T-helper 17 cell (primary cell): Measurements from ENCODE around the gene VAC14. TPM values are rescaled to one million over a fixed set of nuclear protein-coding genes. Genes with fewer than 3 reads are reported as not detected.

ENCODE experiments used
- ATAC-seq: fragments of 150-1000 bp; cut with Tn5 transposase; 2 replicates; pipeline ENCODE4 v1.10.0; 2021; ENCODE audit warnings: mild to moderate bottlenecking, moderate library complexity
- DNase-seq, 3 donors: peaks; one replicate each; pipeline versions ENCODE4 v3.0.0 to v3.0.0-alpha.2; 2020 to 2021
- H3K9me3 ChIP-seq: one replicate; pipeline ENCODE4 v1.7.0; 2013; ENCODE audit warnings: low read length, mild to moderate bottlenecking; ENCODE audit not compliant: control insufficient read depth, poor library complexity, severe bottlenecking
- H3K27ac Mint-ChIP-seq: one replicate; pipeline ENCODE4 v1.8.0; 2022; ENCODE audit warnings: mild to moderate bottlenecking, moderate library complexity, mixed read lengths
- H3K27me3 Mint-ChIP-seq: one replicate; pipeline ENCODE4 v1.8.0; 2022; ENCODE audit warnings: mixed read lengths
- H3K36me3 Mint-ChIP-seq: one replicate; pipeline ENCODE4 v1.8.0; 2022; ENCODE audit warnings: low read depth, mixed read lengths
- H3K4me1 Mint-ChIP-seq: one replicate; pipeline ENCODE4 v1.8.0; 2022; ENCODE audit warnings: mild to moderate bottlenecking, mixed read lengths
- H3K4me3 Mint-ChIP-seq: one replicate; pipeline ENCODE4 v1.8.0; 2022; ENCODE audit warnings: mild to moderate bottlenecking, moderate library complexity, mixed read lengths
- total RNA-seq, 4 donors: library from RNA in 2 of 4; stranded (reverse) in 2 of 4; gene quantifications; one replicate each; pipeline ENCODE4 v1.2.3 and lab custom pipeline; 2022 to 2026

Gene VAC14
- total RNA-seq, 2 donors from 2014 or later: 36.7 to 38.4 TPM

- H3K4me1 Mint-ChIP-seq: peaks cover 3% of the 10 kb centered on the region
- ATAC-seq (no peak), DNase-seq (no peak)
- no peak overlapping the region for H3K27ac Mint-ChIP-seq
- peak overlapping the region; percentile 78 for H3K4me3 Mint-ChIP-seq
- H3K27me3 Mint-ChIP-seq: peaks cover 12% of the 10 kb centered on the region
- H3K36me3 Mint-ChIP-seq: no peaks in the 10 kb centered on the region
- H3K9me3 ChIP-seq: no peaks in the 10 kb centered on the region
Observed at GRCh38 chr16:70687671-70688245, 113.2 kb downstream of the VAC14 start.

DNA sequence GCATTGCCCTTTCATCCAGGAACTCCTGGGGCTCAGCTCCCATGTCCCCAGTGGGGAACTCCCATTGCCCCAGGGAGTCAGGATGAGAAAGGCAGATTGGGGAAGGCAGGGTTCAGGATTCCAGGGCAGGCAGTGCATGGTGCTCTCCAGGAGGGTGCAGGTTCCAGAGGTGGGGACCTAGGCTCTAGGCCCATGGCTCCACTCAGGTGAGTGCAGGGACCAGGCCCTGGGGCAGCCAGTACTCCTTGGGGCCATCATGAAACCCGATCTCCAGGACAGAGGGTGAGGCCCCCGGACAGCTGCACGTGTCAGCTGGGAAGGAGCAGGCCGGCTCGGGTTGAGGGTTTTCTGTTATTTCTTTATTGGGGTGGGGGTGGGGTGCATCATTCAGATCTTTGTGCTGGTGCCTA is 113.9 kb downstream of the VAC14 start:
- DNase-seq: no peak
- ATAC-seq: no peak
- no peaks in the 10 kb centered on the region for H3K36me3 Mint-ChIP-seq
- H3K4me3 Mint-ChIP-seq: peak overlapping the region; percentile 78
- no peak overlapping the region for H3K27ac Mint-ChIP-seq
- H3K4me1 Mint-ChIP-seq: peaks cover 3% of the 10 kb centered on the region
- H3K9me3 ChIP-seq: no peaks in the 10 kb centered on the region
- H3K27me3 Mint-ChIP-seq: peaks cover 12% of the 10 kb centered on the region

DNA sequence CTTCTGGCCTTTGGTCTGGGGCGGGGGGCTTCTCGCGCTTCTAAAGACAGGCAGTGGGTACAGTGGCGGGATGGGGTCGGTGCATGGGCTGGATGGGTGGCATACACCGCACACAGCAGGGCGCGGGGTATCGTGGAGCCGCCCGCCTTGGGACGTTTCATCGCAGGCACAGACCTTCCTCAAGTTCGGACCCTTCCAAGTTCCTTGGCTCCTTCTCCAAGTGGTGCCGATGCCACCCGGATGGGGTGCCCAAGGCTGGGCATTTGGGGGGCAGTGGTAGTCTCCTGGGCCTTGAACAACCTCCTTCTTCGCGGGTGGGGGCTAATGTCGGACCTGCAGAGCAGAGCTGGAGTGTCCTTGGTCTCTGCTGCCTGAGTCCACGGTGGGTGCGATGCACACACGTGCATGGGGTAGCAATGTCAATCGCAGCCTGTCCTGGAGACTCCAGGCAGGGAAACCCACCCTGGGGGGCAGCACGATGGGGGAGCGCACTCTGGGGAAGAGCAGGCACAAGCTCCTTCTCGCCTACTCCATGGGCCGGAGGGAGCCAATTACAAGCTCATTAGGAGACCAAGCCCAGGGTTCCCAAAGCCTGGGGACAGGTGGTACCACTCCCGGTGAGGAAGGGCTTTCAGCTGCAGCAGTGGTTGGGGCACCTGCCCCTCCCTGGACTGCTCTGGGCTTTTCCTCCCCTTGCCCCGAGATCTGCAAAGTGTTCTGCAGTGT is 114.4 kb downstream of the VAC14 start:
- no peak for DNase-seq
- Mint-ChIP-seq H3K4me3 (peak overlapping the region; percentile 78), H3K27ac (peak overlapping the region; percentile 27), H3K27me3 (peaks cover 12% of the 10 kb centered on the region), H3K4me1 (peaks cover 3% of the 10 kb centered on the region), H3K36me3 (no peaks in the 10 kb centered on the region)
- H3K9me3 ChIP-seq: no peaks in the 10 kb centered on the region
- ATAC-seq: peak; percentile 16

- peak within 1 kb of the TSS; percentile 27 for H3K27ac Mint-ChIP-seq
- DNase-seq: no peak
- peaks cover 3% of the 10 kb centered on the region for H3K4me1 Mint-ChIP-seq
- peak; percentile 43 for ATAC-seq
- peak within 1 kb of the TSS; percentile 78 for H3K4me3 Mint-ChIP-seq
- peaks cover 12% of the 10 kb centered on the region for H3K27me3 Mint-ChIP-seq
- no peaks in the 10 kb centered on the region for H3K9me3 ChIP-seq
- no peaks in the 10 kb centered on the region for H3K36me3 Mint-ChIP-seq
Observed at GRCh38 chr16:70685938-70686375, 115.0 kb downstream of the VAC14 start, which contains the start of gene MTSS2. MTSS2 (minus strand) TSS chr16:70686053; CDS start chr16:70685791, 262 bp downstream.

- ATAC-seq: peak; percentile 40
- H3K9me3 ChIP-seq: no peaks in the 10 kb centered on the region
- Mint-ChIP-seq H3K4me3 (peak overlapping the region; percentile 68), H3K27me3 (peaks cover 12% of the 10 kb centered on the region), H3K4me1 (peaks cover 3% of the 10 kb centered on the region), H3K27ac (no peak overlapping the region), H3K36me3 (no peaks in the 10 kb centered on the region)
- no peak for DNase-seq
Observed at GRCh38 chr16:70685061-70685937, 115.7 kb downstream of the VAC14 start.

DNA sequence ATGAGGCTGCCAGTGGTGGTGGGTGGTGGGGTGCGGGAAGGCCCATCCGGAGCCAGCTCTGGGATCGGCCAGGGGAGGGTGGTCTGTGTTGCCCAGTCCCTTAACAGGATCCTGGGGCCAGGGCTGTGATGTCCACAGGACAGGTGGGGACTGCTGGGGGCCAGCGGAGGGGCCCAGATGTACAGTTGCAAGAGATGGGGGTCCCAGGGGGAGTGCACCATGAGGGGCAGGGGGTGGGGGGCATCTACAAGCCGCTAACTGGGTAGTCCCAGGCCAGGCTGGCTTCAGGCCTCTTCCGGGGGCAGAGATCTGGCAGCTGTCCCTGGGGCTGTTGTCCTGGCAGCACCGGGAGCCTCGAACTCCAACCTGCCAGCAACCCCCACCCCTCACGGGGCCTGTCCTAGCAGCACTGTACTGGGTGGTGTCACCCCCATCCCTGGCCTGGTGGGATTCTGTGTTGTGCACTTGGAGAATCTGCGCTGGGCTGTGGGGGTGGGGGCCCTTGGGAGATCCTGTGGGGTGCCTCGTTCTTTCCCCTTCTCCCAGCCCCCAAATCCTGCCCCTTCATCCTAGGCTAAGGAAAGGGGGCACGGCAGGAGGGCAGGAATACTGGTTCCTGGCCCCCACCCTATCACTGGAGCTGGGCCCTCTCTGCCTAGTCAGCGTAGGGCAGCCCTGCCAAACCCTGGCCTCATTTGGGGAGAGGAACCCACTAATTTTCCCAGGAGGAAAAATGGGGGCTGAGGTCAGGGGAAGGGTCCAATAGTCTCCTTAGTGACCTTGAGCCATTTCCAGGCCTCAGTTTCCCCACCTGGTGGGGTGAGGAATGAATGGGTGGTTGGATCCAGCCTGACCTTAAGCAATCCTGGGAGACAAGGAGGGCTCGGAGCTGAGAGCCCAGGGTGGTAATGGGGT is 116.6 kb downstream of the VAC14 start:
- DNase-seq (no peak), ATAC-seq (no peak)
- no peaks in the 10 kb centered on the region for H3K9me3 ChIP-seq
- no peak overlapping the region for H3K27ac Mint-ChIP-seq
- peak overlapping the region; percentile 68 for H3K4me3 Mint-ChIP-seq
- H3K27me3 Mint-ChIP-seq: peaks cover 12% of the 10 kb centered on the region
- peaks cover 3% of the 10 kb centered on the region for H3K4me1 Mint-ChIP-seq
- no peaks in the 10 kb centered on the region for H3K36me3 Mint-ChIP-seq

DNA sequence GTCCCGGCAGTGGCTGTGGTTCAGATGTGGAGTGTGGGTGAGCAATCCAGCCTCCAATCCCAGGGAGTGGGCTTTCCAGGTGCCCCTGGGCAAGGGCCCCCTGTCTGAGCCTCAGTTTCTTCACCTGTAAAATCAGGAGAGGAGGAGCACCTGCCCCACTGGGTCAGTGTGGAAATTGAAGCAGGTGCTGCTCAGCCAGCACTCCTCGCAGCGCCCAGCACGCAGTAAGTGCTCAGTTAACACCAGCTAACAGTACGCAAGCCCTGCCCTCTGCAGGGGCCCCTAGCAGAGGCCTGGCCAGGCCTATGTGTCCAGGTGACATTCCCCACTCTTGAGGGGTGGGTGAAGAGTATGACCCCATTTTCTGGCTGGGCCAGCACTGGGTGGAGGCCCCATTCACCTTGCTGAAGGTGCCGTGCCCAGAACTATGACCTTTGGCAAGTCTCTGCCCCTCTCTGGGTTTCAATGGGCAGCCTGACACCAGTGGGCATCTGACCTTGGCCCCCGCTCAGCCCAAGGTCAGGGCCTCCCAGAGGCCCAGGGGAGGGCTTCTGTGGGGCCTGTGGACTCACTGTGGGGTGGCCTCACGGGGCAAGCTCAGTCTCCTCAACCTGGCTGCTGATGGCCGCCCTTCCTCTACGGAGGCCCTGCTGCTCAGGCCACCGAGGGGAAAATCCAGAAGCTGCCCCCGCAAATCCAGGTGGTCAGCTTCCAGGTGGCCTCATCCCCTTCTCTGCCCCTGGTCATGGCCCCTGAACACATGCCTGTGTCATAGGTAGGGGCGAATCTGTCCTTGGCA is 117.6 kb downstream of the VAC14 start:
- H3K27ac Mint-ChIP-seq: no peak overlapping the region
- H3K27me3 Mint-ChIP-seq: peaks cover 12% of the 10 kb centered on the region
- peaks cover 6% of the 10 kb centered on the region for H3K4me1 Mint-ChIP-seq
- no peak overlapping the region for H3K4me3 Mint-ChIP-seq
- H3K36me3 Mint-ChIP-seq: no peaks in the 10 kb centered on the region
- DNase-seq: no peak
- no peak for ATAC-seq
- H3K9me3 ChIP-seq: no peaks in the 10 kb centered on the region

- Mint-ChIP-seq H3K27me3 (peaks cover 10% of the 10 kb centered on the region), H3K36me3 (no peaks in the 10 kb centered on the region), H3K4me1 (peaks cover 6% of the 10 kb centered on the region), H3K4me3 (no peak overlapping the region), H3K27ac (no peak overlapping the region)
- ATAC-seq (no peak), DNase-seq (no peak)
- H3K9me3 ChIP-seq: no peaks in the 10 kb centered on the region
Observed at GRCh38 chr16:70682239-70683145, 118.5 kb downstream of the VAC14 start.

DNA sequence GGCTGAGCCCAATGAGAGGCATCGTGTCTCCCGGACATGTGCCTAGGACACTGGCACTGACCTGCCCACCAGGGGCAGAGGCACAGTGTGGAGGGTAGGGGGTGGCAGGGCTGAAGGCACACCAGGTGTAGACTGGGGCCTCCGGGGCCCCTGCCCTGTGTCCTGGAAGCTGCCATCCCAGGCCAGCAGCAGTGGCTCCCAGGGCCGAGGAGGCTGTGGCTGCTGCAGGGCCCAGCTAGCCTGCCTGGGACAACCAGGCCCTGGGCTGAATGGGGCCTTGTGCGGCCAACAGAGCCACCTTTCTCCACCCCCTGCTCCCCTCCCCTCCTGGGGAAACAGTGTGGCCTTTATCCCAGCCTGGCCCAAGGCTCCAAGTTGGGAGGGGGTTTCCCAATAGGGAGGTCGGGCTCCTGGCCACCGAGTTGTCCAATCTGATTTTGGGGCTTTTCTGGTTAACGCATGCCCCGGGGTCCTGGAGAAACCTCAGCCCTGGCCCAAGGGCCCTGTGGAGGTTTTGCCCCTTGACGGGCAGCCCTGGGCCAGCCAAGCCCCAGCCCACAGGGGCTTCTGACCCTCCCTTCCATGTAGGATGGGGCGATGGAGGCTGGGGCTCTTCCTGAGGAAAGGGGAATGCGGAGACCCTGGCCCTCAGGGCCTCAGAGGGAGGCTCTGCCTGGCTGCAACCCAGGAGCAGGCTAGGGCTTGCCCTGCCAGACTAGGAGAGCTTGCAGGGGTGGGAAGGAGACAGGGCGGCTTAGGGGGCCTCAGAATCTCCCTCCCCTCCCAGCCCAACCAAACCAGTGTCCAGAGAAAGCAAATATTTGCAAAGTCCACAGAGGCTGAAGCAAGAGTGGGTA is 119.3 kb downstream of the VAC14 start:
- DNase-seq (no peak), ATAC-seq (no peak)
- Mint-ChIP-seq H3K36me3 (no peaks in the 10 kb centered on the region), H3K4me3 (no peak overlapping the region), H3K27me3 (peaks cover 3% of the 10 kb centered on the region), H3K27ac (no peak overlapping the region), H3K4me1 (peaks cover 3% of the 10 kb centered on the region)
- no peaks in the 10 kb centered on the region for H3K9me3 ChIP-seq

DNA sequence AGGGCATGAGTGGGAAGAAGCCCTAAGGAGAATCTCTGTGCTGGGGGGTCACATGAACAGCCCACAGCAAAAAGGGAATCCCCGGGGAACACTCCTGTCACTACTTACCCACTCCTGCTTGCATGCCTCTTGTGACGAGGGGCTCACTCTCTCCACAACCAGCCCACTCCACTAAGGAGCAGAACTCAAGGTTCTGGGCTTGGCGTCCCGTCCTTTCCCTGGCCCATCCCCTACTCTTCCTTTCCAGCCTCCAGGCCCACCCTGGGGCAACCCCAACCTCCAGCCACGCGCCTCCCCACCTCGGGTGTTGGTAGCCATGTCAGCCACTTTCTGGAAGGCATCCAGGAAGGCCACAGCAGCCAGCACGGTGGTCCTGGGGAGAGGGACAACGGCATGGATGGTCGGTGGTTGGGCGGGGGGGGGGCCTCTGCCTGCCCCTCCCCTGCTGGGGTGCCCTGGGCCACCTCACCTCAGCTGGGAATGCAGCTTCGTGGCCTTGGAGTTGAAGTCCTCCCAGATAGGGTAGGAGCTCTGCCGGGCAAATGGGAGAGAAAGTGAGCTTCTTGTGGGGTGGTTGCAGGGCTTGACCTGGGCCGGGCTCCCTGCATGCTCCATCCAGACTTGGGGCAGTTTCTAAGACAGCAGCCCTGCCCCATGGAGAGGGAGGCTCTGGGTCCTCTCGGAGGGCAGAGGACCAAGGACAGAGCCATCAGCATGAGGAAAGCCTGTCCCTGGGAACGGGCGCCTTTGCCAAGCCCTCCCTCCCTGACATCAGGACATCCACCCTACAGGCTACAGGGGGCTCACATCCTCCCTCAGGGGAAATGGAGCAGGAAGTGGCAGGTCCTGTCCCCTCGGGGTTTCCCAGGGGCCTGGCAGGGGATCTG is 120.2 kb downstream of the VAC14 start:
- H3K36me3 Mint-ChIP-seq: no peaks in the 10 kb centered on the region
- H3K9me3 ChIP-seq: no peaks in the 10 kb centered on the region
- H3K4me1 Mint-ChIP-seq: peaks cover 3% of the 10 kb centered on the region
- DNase-seq (no peak), ATAC-seq (no peak)
- H3K27ac Mint-ChIP-seq: no peak overlapping the region
- no peaks in the 10 kb centered on the region for H3K27me3 Mint-ChIP-seq
- H3K4me3 Mint-ChIP-seq: no peak overlapping the region
